Gastroesophageal sphincter (tissue), 3 donors: ENCODE measurements around the gene MARCKS.

Experiments
- CTCF ChIP-seq, 4 experiments: fragments of 200-600 bp in 2 of 4; fragments of 450-650 bp in 2 of 4; sonication (generic) in 1 of 4; IDR thresholded peaks; one replicate each; pipeline ENCODE4 v1.5.1; 2017 to 2019; ENCODE audit warnings: antibody characterized with exemption in 4 of 4, mild to moderate bottlenecking in 2 of 4, moderate library complexity in 2 of 4
- EP300 ChIP-seq: sonication (generic); formaldehyde crosslinking; IDR thresholded peaks from one replicate; pipeline ENCODE4 v1.6.1; 2017; ENCODE audit warnings: antibody characterized with exemption, mild to moderate bottlenecking
- POLR2A ChIP-seq, 2 donors: fragments of 450-650 bp; IDR thresholded peaks; one replicate each; pipeline ENCODE4 v1.6.1; 2017; ENCODE audit warnings: antibody characterized with exemption in 2 of 2, mild to moderate bottlenecking in 2 of 2, moderate library complexity in 1 of 2
- POLR2AphosphoS5 ChIP-seq: sonication (generic); formaldehyde crosslinking; IDR thresholded peaks from one replicate; pipeline ENCODE4 v1.6.1; 2017; ENCODE audit warnings: antibody characterized with exemption

- TF ChIP-seq POLR2AphosphoS5 (no peak), CTCF (IDR thresholded peaks at IDR 0.05) (no peak), EP300 (no peak), POLR2A (IDR thresholded peaks at IDR 0.05) (no peak)
These were observed 50.1 kb downstream of the MARCKS start for GRCh38 chr6:113907102-113907815.
